ENCODE data around the gene SFRP2.

Gene SFRP2

GRCh38 chr4:153788413-153789276 lies at the start of gene SFRP2:
Gene SFRP2 (minus strand): TSS chr4:153789083. CDS start chr4:153788835, 248 bp downstream.
- DNase-seq, result no peak

GRCh38 chr4:153838564-153838963 lies 49.7 kb upstream of the SFRP2 start:
- no peak for DNase-seq

- no peak for DNase-seq
Measured at GRCh38 chr4:153834901-153835300, 46.0 kb upstream of the SFRP2 start.

- no peak for DNase-seq
Measured at GRCh38 chr4:153832720-153833287, 43.9 kb upstream of the SFRP2 start.

- no peak for DNase-seq
Measured at GRCh38 chr4:153832054-153832453, 43.2 kb upstream of the SFRP2 start.

- no peak for DNase-seq
Measured at GRCh38 chr4:153831245-153831644, 42.4 kb upstream of the SFRP2 start.

- no peak for DNase-seq
Measured at GRCh38 chr4:153825691-153826090, 36.8 kb upstream of the SFRP2 start.

GRCh38 chr4:153825126-153825525 lies 36.2 kb upstream of the SFRP2 start:
- no peak for DNase-seq

GRCh38 chr4:153824501-153824900 lies 35.6 kb upstream of the SFRP2 start:
- no peak for DNase-seq

GRCh38 chr4:153823483-153823882 lies 34.6 kb upstream of the SFRP2 start:
- DNase-seq, result no peak

GRCh38 chr4:153822316-153822715 lies 33.4 kb upstream of the SFRP2 start:
- DNase-seq, result no peak

GRCh38 chr4:153817466-153817865 lies 28.6 kb upstream of the SFRP2 start:
- DNase-seq, result no peak

- DNase-seq, result no peak
Measured at GRCh38 chr4:153816542-153816941, 27.7 kb upstream of the SFRP2 start.

GRCh38 chr4:153814789-153815188 lies 25.9 kb upstream of the SFRP2 start:
- DNase-seq, result no peak

GRCh38 chr4:153809916-153810810 lies 21.3 kb upstream of the SFRP2 start:
- no peak for DNase-seq

- DNase-seq, result no peak
Measured at GRCh38 chr4:153809307-153809706, 20.4 kb upstream of the SFRP2 start.

- no peak for DNase-seq
Measured at GRCh38 chr4:153808175-153808574, 19.3 kb upstream of the SFRP2 start.

GRCh38 chr4:153806073-153806472 lies 17.2 kb upstream of the SFRP2 start:
- no peak for DNase-seq

GRCh38 chr4:153804722-153805121 lies 15.8 kb upstream of the SFRP2 start:
- DNase-seq, result no peak

- no peak for DNase-seq
Measured at GRCh38 chr4:153799694-153800074, 10.8 kb upstream of the SFRP2 start.

- DNase-seq, result no peak
Measured at GRCh38 chr4:153798901-153799693, 10.2 kb upstream of the SFRP2 start.

GRCh38 chr4:153798420-153798819 lies 9.5 kb upstream of the SFRP2 start:
- DNase-seq, result no peak

- no peak for DNase-seq
Measured at GRCh38 chr4:153794006-153794405, 5.1 kb upstream of the SFRP2 start.
